Neural progenitor cell (in vitro differentiated cells): ENCODE results near the gene DIABLO.

Source experiments
- CTCF ChIP-seq: fragments of 200-600 bp; sonication (generic); IDR thresholded peaks from 2 replicates; pipeline ENCODE4 v1.5.1; 2017; ENCODE audit warnings: antibody characterized with exemption, mild to moderate bottlenecking
- EZH2 ChIP-seq: fragments of 200-600 bp; sonication (generic); IDR thresholded peaks from 2 replicates; pipeline ENCODE4 v1.6.1; 2017; ENCODE audit warnings: antibody characterized with exemption, mild to moderate bottlenecking, moderate library complexity
- EZH2phosphoT487 ChIP-seq: fragments of 200-600 bp; sonication (generic); IDR thresholded peaks from 2 replicates; pipeline ENCODE4 v1.6.1; 2017; ENCODE audit warnings: antibody characterized with exemption

DNA sequence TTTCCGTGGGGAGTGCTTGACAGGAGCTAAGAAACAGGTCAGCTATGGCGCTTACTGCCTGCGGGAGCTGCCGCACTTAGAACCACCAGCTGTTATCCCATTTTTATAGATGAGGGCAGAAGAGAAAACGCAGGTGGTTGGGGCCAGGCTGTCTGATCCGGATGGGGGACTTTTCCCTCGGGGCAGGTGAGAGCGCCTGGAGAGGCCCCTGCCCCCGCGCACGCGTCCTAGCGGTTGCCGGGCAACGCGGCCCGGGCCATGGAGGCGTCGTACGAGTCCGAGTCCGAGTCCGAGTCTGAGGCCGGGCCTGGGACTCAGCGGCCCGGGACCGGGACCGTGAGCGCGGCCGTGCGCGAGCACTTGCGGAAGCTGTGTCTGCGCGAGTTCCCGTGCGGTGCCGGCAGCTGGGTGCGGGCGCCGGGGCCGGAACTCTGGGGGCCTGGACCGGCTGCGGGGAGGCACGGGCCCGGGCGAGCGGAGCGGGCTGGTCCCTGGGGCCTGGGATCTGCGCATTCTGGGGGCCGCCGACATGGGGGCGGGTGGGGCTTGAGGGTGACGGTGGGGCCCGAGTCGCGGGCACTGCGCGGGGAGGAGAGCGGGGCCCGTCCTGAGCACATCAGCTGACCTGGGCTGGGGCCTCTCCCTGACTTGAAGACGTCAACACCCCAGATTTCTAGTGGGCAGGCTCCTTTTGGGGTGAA is 42.8 kb downstream of the DIABLO start, which contains the start of gene LRRC43:
- TF ChIP-seq CTCF (no peak), EZH2phosphoT487 (no peak), EZH2 (no peak)
